PC-3 (cell line): ENCODE data around the gene CCDC169.

Experiments
- EZH2 ChIP-seq: fragments of 300-600 bp; sonication (generic); IDR thresholded peaks from one replicate; pipeline ENCODE4 v1.6.1; 2017; ENCODE audit warnings: antibody characterized with exemption, mild to moderate bottlenecking, low read length; ENCODE audit not compliant: unreplicated experiment
- EZH2phosphoT487 ChIP-seq: fragments of 300-600 bp; sonication (generic); IDR thresholded peaks from 2 replicates; pipeline ENCODE4 v1.6.1; 2018; ENCODE audit warnings: mild to moderate bottlenecking, antibody characterized with exemption, low read length, borderline replicate concordance
- TF ChIP-seq, protein P1 (sequence below): fragments of 300-600 bp; sonication (generic); conservative IDR thresholded peaks from 2 replicates; pipeline ENCODE4 v1.5.1; 2017; ENCODE audit warnings: antibody characterized with exemption, low read depth, mild to moderate bottlenecking, low read length

DNA sequence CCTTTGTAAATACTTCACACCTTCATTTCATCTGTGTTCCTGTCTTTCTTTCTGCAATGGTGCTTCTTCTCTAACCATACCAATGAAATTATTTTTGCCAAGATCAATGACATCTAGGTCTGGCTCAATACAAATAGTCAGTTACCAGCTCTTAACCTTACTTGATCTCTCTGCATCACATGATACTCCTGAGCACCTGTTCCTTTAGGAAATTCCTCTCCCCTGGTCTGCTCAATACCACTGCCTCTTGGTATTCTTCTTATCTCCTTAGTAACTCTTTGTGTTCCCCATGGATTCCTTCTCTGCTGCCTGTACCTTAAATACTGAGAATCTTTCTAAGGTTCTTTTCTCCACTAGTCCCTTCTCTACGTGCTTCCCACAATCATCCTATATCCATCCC, 109.2 kb downstream of the CCDC169 start:
- TF ChIP-seq, protein P1, sequence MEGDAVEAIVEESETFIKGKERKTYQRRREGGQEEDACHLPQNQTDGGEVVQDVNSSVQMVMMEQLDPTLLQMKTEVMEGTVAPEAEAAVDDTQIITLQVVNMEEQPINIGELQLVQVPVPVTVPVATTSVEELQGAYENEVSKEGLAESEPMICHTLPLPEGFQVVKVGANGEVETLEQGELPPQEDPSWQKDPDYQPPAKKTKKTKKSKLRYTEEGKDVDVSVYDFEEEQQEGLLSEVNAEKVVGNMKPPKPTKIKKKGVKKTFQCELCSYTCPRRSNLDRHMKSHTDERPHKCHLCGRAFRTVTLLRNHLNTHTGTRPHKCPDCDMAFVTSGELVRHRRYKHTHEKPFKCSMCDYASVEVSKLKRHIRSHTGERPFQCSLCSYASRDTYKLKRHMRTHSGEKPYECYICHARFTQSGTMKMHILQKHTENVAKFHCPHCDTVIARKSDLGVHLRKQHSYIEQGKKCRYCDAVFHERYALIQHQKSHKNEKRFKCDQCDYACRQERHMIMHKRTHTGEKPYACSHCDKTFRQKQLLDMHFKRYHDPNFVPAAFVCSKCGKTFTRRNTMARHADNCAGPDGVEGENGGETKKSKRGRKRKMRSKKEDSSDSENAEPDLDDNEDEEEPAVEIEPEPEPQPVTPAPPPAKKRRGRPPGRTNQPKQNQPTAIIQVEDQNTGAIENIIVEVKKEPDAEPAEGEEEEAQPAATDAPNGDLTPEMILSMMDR, result no peak
- TF ChIP-seq EZH2, result no peak
- no peak for TF ChIP-seq EZH2phosphoT487
